ENCODE data around the gene COL20A1.

- TF ChIP-seq CTCF (IDR thresholded peaks at IDR 0.05) (no peak), POLR2A (IDR thresholded peaks at IDR 0.05) (no peak), EP300 (IDR thresholded peaks at IDR 0.05) (no peak), POLR2AphosphoS5 (IDR thresholded peaks at IDR 0.05) (no peak)
Measured at GRCh38 chr20:63315731-63316491, 22.9 kb downstream of the COL20A1 start.

Measured in sigmoid colon (tissue), 4 donors.